ENCODE data around the gene STK35. TPM values are rescaled to one million over a fixed set of nuclear protein-coding genes. Genes with fewer than 3 reads are reported as not detected.

Gene STK35
- total RNA-seq: 24.0 TPM

GRCh38 chr20:2101057-2101864 lies at the start of gene STK35:
Gene STK35 (plus strand): TSS chr20:2101827. CDS start chr20:2101882, 55 bp downstream.
- peak in 1 of 3 donors; percentile 7 for DNase-seq (ENCODE audit: low read depth in 2 of 3, low spot score in 2 of 3)

GRCh38 chr20:2051946-2052345 lies 49.7 kb upstream of the STK35 start:
- no peak for DNase-seq (ENCODE audit: low read depth in 2 of 3, low spot score in 2 of 3)

GRCh38 chr20:2052741-2053140 lies 48.9 kb upstream of the STK35 start:
- DNase-seq (ENCODE audit: low read depth in 2 of 3, low spot score in 2 of 3): no peak

GRCh38 chr20:2053615-2054014 lies 48.0 kb upstream of the STK35 start:
- DNase-seq (ENCODE audit: low read depth in 2 of 3, low spot score in 2 of 3): no peak

GRCh38 chr20:2054911-2055310 lies 46.7 kb upstream of the STK35 start:
- DNase-seq (ENCODE audit: low read depth in 2 of 3, low spot score in 2 of 3): no peak

GRCh38 chr20:2059411-2059810 lies 42.2 kb upstream of the STK35 start:
- no peak for DNase-seq (ENCODE audit: low read depth in 2 of 3, low spot score in 2 of 3)

- no peak for DNase-seq (ENCODE audit: low read depth in 2 of 3, low spot score in 2 of 3)
Observed at GRCh38 chr20:2065099-2065498, 36.5 kb upstream of the STK35 start.

GRCh38 chr20:2066461-2067122 lies 35.0 kb upstream of the STK35 start:
- DNase-seq (ENCODE audit: low read depth in 2 of 3, low spot score in 2 of 3): no peak

- no peak for DNase-seq (ENCODE audit: low read depth in 2 of 3, low spot score in 2 of 3)
Observed at GRCh38 chr20:2080532-2081224, 20.9 kb upstream of the STK35 start.

- DNase-seq (ENCODE audit: low read depth in 2 of 3, low spot score in 2 of 3): no peak
Observed at GRCh38 chr20:2084703-2085102, 16.9 kb upstream of the STK35 start.

- DNase-seq (ENCODE audit: low read depth in 2 of 3, low spot score in 2 of 3): no peak
Observed at GRCh38 chr20:2086177-2086979, 15.2 kb upstream of the STK35 start.

GRCh38 chr20:2086980-2087377 lies 14.6 kb upstream of the STK35 start:
- no peak for DNase-seq (ENCODE audit: low read depth in 2 of 3, low spot score in 2 of 3)

- no peak for DNase-seq (ENCODE audit: low read depth in 2 of 3, low spot score in 2 of 3)
Observed at GRCh38 chr20:2088891-2089290, 12.7 kb upstream of the STK35 start.

GRCh38 chr20:2089447-2089846 lies 12.2 kb upstream of the STK35 start:
- no peak for DNase-seq (ENCODE audit: low read depth in 2 of 3, low spot score in 2 of 3)

- peak in 2 of 3 donors; percentile 35 to 57 for DNase-seq (ENCODE audit: low read depth in 2 of 3, low spot score in 2 of 3)
Observed at GRCh38 chr20:2093159-2093781, 8.4 kb upstream of the STK35 start.

- no peak for DNase-seq (ENCODE audit: low read depth in 2 of 3, low spot score in 2 of 3)
Observed at GRCh38 chr20:2093883-2094282, 7.7 kb upstream of the STK35 start.

GRCh38 chr20:2101865-2102584 lies 398 bp downstream of the STK35 start:
- DNase-seq (ENCODE audit: low read depth in 2 of 3, low spot score in 2 of 3): peak; percentile 86 to 96 (median 96)

GRCh38 chr20:2102585-2103460 lies 1.2 kb downstream of the STK35 start:
- peak; percentile 47 to 96 (median 90) for DNase-seq (ENCODE audit: low read depth in 2 of 3, low spot score in 2 of 3)

Data from hematopoietic multipotent progenitor cell (in vitro differentiated cells).